Heart left ventricle (tissue), 16 donors: Measurements from ENCODE around the gene FAM168A. TPM values are rescaled to one million over a fixed set of nuclear protein-coding genes. Genes with fewer than 3 reads are reported as not detected.
"Not testable (repeated sequence)": the region's sequence is repeated elsewhere in the genome, so short reads cannot be mapped to it uniquely, and the experiment has no call there.

Experiments used
- ATAC-seq, 4 donors: fragments of 200-7000 bp; cut with Tn5 transposase; one replicate each; pipeline ENCODE4 v1.9.1; 2020 to 2022; ENCODE audit warnings: moderate library complexity in 4 of 4, mild to moderate bottlenecking in 3 of 4, moderate number of reproducible peaks in 1 of 4
- DNase-seq, 5 donors: peaks; one replicate each; pipeline ENCODE4 v3.0.0-alpha.2; 2020
- H3K27ac ChIP-seq, 12 donors: fragments of 200-600 bp; sonication (generic) in 4 of 12; one replicate each; pipeline versions ENCODE4 v1.5.0 to v1.8.0; 2016 to 2022; ENCODE audit warnings: mild to moderate bottlenecking in 2 of 12
- H3K27me3 ChIP-seq, 9 donors: fragments of 200-600 bp; sonication (generic) in 2 of 9; one replicate each; pipeline versions ENCODE4 v1.5.1 to v1.8.0; 2016 to 2022; ENCODE audit warnings: mild to moderate bottlenecking in 3 of 9
- H3K36me3 ChIP-seq, 9 donors: fragments of 200-600 bp; sonication (generic) in 2 of 9; one replicate each; pipeline versions ENCODE4 v1.5.0 to v1.8.0; 2018 to 2022; ENCODE audit warnings: mild to moderate bottlenecking in 2 of 9
- H3K4me1 ChIP-seq, 12 donors: fragments of 200-600 bp; sonication (generic) in 4 of 12; one replicate each; pipeline versions ENCODE4 v1.5.0 to v1.8.0; 2016 to 2022; ENCODE audit warnings: mild to moderate bottlenecking in 3 of 12
- H3K4me3 ChIP-seq, 12 donors: fragments of 200-600 bp; sonication (generic) in 4 of 12; one replicate each; pipeline versions ENCODE4 v1.5.0 to v1.8.0; 2017 to 2022; ENCODE audit warnings: mild to moderate bottlenecking in 9 of 12, moderate library complexity in 4 of 12
- H3K9me3 ChIP-seq, 12 donors: fragments of 200-600 bp; sonication (generic) in 4 of 12; one replicate each; pipeline versions ENCODE4 v1.5.0 to v1.8.0; 2016 to 2022; ENCODE audit warnings: mild to moderate bottlenecking in 1 of 12
- POLR2A ChIP-seq, 2 donors: fragments of 450-650 bp; IDR thresholded peaks; one replicate each; pipeline ENCODE4 v1.6.1; 2017; ENCODE audit warnings: antibody characterized with exemption in 2 of 2, mild to moderate bottlenecking in 2 of 2, moderate library complexity in 2 of 2
- WGBS, 4 donors: extraction: QIAGEN DNeasy Blood & Tissue Kit in 2 of 4; methylation state at CpG; one replicate each; pipeline versions ENCODE4 v1.1.5 to v1.1.7; 2013 to 2018; 5-methylcytosine and 5-hydroxymethylcytosine counted together
- intact Hi-C, 10 donors: fragments of 100-400 bp; cut with DNase I; formaldehyde crosslinking; loops; one replicate each; pipeline versions ENCODE4 v1.11.1 to v1.14.2; 2022
- polyA plus RNA-seq, 2 donors: library from polyadenylated mRNA; stranded (reverse); fragments of 200-250 nt; gene quantifications; one replicate each; pipeline ENCODE4 v1.2.3, GENCODE V29; 2013
- total RNA-seq, 9 donors: library from RNA; depleted of rRNA in 2 of 9; stranded (reverse); fragments of >200 nt in 2 of 9; fragmentation: NEBNext Ultra II Directional in 3 of 9; extraction: Animal tissue kit (Norgen Biotek cat#: 25700) in 3 of 9; gene quantifications; one replicate each; pipeline versions ENCODE4 v1.1.0 to v1.2.4, GENCODE V29; 2016 to 2023
- TF ChIP-seq, protein P1 (sequence below), 12 donors: fragments of 200-600 bp; sonication (generic) in 4 of 12; IDR thresholded peaks; one replicate each; pipeline versions ENCODE4 v1.5.0 to v1.8.0; 2018 to 2022; ENCODE audit warnings: antibody characterized with exemption in 12 of 12, mild to moderate bottlenecking in 5 of 12
- donor health status: ischemic (EF 13 %, LVEDD 7.1; RV severe dilation, severe dysfunction).
- donor health status: healthy with polysubstance abuse.
- donor health status: DM: no; HTN: yes; CAD: no.
- donor health status: DM: no; HTN: no; CAD: no.
- donor health status: ischemic (EF 25% LVEDD 6.9; RV normal size, moderate dysfunction).
- donor health status: ischemic (EF 25% LVEDD 5.7; RV mildly dilated, moderate dysfunction).
- donor health status: healthy.
- donor health status: DM: yes; HTN: yes; CAD: no.
- donor health status: ischemic (EF 35%, LVEDD 5.7; RV mildly dilated, moderate dysfunction).
- donor health status: nonischemic (EF 11% LVEDD 7.7; RV severe dilation, severe dysfunction).
- donor health status: DM: yes; HTN: yes; CAD: no.
- donor health status: PGD.
- donor health status: ischemic (EF 29% LVEDD 5.4; RV normal size, mild dysfunction).
- donor health status: nonischemic (EF 23%, LVEDD 6.1; RV moderate dilation, normal function).

The FAM168A gene
- total and polyA plus RNA-seq, 11 donors = 9.0 to 39.1 (median 27.8) TPM

DNA sequence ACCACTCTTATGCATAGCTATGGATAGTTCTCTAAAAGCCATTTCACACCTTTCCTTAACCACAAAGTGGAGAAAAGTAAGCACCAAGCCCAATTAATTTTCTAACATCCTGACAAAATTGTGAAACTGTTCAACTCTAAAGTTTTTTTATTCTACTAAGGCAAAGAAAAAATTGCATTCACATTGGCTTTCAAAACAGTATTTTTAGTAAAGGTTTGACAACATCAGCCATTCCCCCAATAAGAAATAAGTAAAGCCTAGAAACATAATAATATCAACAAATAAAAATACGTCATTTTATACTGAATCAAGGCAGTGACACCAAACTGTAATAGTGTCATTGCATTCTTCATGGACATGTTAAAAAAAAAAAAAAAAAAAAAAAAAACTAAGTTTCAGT lies 11.1 kb downstream of the FAM168A start:
- H3K27me3 ChIP-seq = no peaks in the 10 kb centered on the region
- no peaks in the 10 kb centered on the region for H3K4me1 ChIP-seq
- intact Hi-C loops = no loop called here
- no peak overlapping the region for H3K27ac ChIP-seq
- no peak overlapping the region for H3K4me3 ChIP-seq
- no peak for TF ChIP-seq POLR2A (IDR thresholded peaks at IDR 0.05)
- TF ChIP-seq, protein P1, sequence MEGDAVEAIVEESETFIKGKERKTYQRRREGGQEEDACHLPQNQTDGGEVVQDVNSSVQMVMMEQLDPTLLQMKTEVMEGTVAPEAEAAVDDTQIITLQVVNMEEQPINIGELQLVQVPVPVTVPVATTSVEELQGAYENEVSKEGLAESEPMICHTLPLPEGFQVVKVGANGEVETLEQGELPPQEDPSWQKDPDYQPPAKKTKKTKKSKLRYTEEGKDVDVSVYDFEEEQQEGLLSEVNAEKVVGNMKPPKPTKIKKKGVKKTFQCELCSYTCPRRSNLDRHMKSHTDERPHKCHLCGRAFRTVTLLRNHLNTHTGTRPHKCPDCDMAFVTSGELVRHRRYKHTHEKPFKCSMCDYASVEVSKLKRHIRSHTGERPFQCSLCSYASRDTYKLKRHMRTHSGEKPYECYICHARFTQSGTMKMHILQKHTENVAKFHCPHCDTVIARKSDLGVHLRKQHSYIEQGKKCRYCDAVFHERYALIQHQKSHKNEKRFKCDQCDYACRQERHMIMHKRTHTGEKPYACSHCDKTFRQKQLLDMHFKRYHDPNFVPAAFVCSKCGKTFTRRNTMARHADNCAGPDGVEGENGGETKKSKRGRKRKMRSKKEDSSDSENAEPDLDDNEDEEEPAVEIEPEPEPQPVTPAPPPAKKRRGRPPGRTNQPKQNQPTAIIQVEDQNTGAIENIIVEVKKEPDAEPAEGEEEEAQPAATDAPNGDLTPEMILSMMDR (IDR thresholded peaks at IDR 0.05) = no peak
- WGBS, 4 donors = 95 to 100% (median 97%) methylated on average over 1 of the region's 1 CpG
- no peaks in the 10 kb centered on the region for H3K9me3 ChIP-seq
- ATAC-seq = no peak
- DNase-seq = no peak
- H3K36me3 ChIP-seq = no peaks in the 10 kb centered on the region

- Histone ChIP-seq H3K4me3 (no peak overlapping the region), H3K9me3 (no peaks in the 10 kb centered on the region), H3K36me3 (no peaks in the 10 kb centered on the region), H3K27ac (no peak overlapping the region), H3K27me3 (no peaks in the 10 kb centered on the region), H3K4me1 (no peaks in the 10 kb centered on the region)
- intact Hi-C loops = no loop called here
- DNase-seq = no peak
- 97 to 100% (median 98%) methylated on average over 1 of the region's 1 CpG for WGBS, 4 donors
- ATAC-seq = no peak
- TF ChIP-seq POLR2A (IDR thresholded peaks at IDR 0.05) = no peak
- TF ChIP-seq, protein P1 (IDR thresholded peaks at IDR 0.05) = no peak
Measured at GRCh38 chr11:73585834-73586575, 11.9 kb downstream of the FAM168A start.

- H3K27me3 ChIP-seq = no peaks in the 10 kb centered on the region
Measured at GRCh38 chr11:73584831-73585230, 13.1 kb downstream of the FAM168A start.

DNA sequence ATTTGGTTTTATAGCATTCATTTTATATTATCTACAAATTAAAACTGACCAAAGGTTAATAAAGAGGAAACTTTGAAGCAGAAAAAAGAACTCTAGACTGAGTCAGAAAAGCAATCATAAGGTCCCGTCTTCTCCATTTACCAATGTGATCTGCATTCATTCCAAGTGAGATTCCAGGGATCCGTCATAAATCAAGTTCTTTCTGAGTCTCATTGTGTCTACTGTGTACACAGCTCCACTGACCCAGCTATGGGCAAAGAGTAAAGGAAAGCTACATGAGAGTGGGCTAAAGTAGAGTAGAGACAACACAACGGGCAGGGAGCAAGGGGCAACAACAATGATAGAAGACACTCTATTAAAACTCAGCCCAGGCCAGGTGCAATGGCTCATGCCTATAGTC lies 15.3 kb downstream of the FAM168A start:
- Histone ChIP-seq H3K4me3 (no peak overlapping the region), H3K27ac (no peak overlapping the region), H3K4me1 (peaks cover 0 to 5% (median 0%) of the 10 kb centered on the region in 12 donors), H3K27me3 (no peaks in the 10 kb centered on the region), H3K9me3 (no peaks in the 10 kb centered on the region), H3K36me3 (peaks cover 0 to 9% (median 0%) of the 10 kb centered on the region in 9 donors)
- no peak for DNase-seq
- TF ChIP-seq POLR2A (IDR thresholded peaks at IDR 0.05) = no peak
- TF ChIP-seq, protein P1 (IDR thresholded peaks at IDR 0.05) = no peak
- no peak for ATAC-seq
- WGBS, 4 donors = 91 to 97% (median 93%) methylated on average over 3 of the region's 3 CpGs
- intact Hi-C loops = no loop called here

More at GRCh38 chr11:73584831-73585230, 13.1 kb downstream of the FAM168A start:
- no peak for ATAC-seq
- no peak for TF ChIP-seq POLR2A (IDR thresholded peaks at IDR 0.05)
- TF ChIP-seq, protein P1 (IDR thresholded peaks at IDR 0.05) = no peak
- 89 to 100% (median 97%) methylated on average over 3 of the region's 3 CpGs for WGBS, 4 donors
- intact Hi-C loops = no loop called here
- no peaks in the 10 kb centered on the region for H3K9me3 ChIP-seq
- H3K27ac ChIP-seq = no peak overlapping the region
- H3K36me3 ChIP-seq = no peaks in the 10 kb centered on the region
- H3K4me3 ChIP-seq = no peak overlapping the region
- no peak for DNase-seq
- no peaks in the 10 kb centered on the region for H3K4me1 ChIP-seq

GRCh38 chr11:73580749-73581148 lies 17.2 kb downstream of the FAM168A start:
- H3K27ac ChIP-seq, H3K9me3 ChIP-seq, H3K27me3 ChIP-seq, intact Hi-C loops, ATAC-seq, H3K36me3 ChIP-seq, DNase-seq, H3K4me3 ChIP-seq, H3K4me1 ChIP-seq: not testable (repeated sequence)
- 94 to 100% (median 95%) methylated on average over 1 of the region's 1 CpG for WGBS, 4 donors
